Measurements from ENCODE around the gene DMTF1.
"Not testable (repeated sequence)": the region's sequence is repeated elsewhere in the genome, so short reads cannot be mapped to it uniquely, and the experiment has no call there.

DMTF1 gene

DNA sequence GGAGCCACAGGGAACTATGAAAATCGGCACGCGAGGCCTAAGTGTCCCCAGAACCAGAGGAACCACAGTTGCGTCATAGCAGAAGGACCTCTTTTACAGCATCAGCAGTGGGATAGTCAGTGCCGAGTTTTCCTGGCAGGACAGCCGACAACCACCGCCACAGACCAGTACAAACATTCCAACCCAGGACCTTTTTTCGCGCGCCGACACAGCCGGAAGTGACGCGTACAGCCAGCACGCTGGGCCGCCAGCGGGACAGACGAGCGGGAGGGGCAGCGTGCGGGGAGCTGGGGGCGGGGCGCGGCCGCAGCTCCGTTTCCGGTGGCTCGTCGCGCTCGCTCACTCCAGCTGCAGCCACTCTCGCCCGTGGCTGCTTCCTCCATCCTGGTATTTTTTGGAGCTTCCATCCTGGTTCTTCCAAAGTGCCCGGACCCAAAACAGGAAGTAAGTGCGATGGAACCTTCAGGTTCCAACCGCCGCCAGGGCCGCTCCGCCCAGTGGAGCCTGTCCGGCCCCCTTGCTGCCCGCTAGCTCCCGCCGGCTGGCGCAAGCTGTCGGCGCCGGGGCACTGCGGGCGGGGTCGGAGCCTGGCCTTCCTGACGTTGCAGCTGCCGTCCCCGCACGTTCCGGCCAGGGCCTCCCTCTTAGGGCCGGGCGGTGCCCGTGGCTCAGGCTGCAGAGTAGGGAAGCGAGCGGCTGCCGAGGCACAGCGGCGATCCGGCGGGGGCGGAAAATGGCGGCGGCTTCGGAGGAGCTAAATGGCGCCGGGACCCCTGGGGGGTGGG, at the start of gene DMTF1:
TSS of gene DMTF1 (plus strand) at position 342 of the 785 bp plus-strand sequence. CDS start 12,489 bp downstream, outside the sequence.
- DNase-seq (ENCODE audit: low read depth in 3 of 3, low spot score in 1 of 3), result peak; percentile 63 to 75 (median 64)

DNA sequence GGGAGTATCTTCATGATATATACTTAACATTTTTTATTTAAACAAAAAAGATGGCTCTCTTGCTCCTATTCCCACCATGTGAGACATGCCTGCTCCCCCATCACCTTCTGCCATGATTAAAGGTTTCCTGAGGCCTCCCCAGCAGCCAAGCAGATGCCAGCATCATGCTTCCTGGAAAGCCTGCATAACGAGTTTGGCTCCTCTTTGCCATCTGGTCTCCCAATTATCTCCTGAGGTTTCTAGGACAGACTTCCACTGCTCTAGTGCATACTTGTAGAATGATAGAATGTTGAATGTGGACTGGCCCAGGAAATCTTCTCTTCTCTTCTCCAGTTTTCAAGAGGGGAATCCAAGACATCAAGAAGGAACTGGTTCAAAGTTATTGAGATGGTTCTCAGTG, 46.9 kb upstream of the DMTF1 start:
- DNase-seq (ENCODE audit: low read depth in 3 of 3, low spot score in 1 of 3), result no peak

DNA sequence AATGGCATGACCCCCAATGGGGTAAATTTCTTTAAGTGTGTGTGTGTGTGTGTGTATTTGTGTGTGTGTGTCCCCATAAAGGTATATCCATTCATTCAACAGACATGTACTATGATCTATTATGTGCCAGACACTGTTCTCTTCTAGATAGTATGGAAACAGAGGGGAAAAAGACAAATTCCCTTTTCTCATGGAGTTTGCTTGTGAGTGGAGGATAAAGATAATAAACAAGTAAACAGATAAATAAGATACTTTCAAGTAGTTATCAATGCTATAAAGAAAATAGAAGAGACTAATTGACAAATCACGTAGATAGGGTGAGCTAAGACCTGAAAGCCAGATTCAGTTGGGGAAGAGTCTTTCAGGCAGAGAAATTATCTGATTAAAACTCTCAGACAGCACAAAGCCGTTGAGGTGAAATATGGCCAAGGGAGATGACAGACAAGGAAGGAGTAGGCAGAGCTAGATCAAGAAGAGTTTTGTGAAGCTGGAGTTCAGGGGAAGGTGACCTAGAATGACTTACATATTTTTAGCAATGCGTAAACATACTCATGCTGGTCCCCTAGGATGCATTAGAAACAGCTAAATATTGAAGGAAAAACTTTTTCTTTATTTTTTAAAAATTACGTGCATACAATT, 45.2 kb upstream of the DMTF1 start:
- DNase-seq (ENCODE audit: low read depth in 3 of 3, low spot score in 1 of 3), result no peak

GRCh38 chr7:87107949-87108776, 44.1 kb upstream of the DMTF1 start:
- DNase-seq (ENCODE audit: low read depth in 3 of 3, low spot score in 1 of 3), result no peak

DNA sequence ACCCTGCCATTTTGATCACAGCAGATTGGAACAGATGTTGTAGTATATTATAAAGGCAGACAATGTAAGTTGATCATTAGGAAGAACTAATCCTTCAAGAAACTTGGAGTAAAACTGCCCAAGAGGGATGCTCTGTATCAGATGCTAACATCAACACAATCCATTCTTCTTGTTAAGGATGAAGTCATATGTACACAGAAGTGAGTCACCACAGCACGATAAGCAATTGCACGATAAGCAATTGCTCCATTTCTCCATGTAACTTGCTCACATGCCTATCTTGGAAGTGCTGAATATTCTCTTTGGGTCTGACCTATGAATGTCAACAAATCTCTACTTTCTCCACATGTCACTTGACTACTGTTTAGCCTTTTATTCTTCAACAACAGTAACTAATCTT, 41.5 kb upstream of the DMTF1 start:
- no peak for DNase-seq (ENCODE audit: low read depth in 3 of 3, low spot score in 1 of 3)

DNA sequence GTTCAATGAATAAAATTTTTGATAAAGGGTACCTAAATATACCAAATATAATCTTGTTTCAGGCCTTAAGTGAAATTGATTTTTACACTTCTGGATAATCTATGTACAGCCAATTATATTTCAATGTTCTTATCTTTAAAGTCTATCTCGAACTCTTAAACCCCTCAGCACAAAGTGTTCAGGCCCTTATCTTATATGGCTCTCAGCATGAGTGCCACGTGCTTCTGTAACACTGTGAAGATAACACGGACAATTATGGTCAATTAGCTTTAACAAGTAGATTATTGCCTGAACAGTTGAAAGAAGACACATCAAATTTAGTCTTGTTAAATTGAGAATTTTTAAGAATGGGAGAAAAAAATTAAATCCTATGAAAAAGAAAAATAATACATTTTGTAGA, 40.4 kb upstream of the DMTF1 start:
- DNase-seq (ENCODE audit: low read depth in 3 of 3, low spot score in 1 of 3), result no peak

DNA sequence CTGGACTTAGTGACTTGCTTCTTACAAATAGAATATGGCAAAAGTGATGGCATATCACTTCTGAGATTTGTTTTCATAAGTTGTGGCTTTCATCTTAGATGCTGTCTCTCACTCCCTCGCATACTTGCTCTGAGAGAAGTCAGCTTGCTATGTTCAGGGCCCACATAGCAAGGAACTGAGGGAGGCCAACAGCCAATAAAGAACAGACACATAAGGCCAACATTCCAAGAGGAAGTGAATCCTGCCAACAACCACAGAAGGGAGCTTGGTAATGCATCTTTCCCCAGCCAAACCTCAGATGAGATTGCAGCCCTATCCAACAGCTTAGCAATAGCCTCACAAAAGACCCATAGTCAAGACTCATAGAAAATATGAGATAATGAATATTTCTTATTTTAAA, 39.2 kb upstream of the DMTF1 start:
- no peak for DNase-seq (ENCODE audit: low read depth in 3 of 3, low spot score in 1 of 3)

GRCh38 chr7:87113904-87114303, 38.3 kb upstream of the DMTF1 start:
- not testable (repeated sequence) for DNase-seq (ENCODE audit: low read depth in 3 of 3, low spot score in 1 of 3)

GRCh38 chr7:87115772-87116171, 36.5 kb upstream of the DMTF1 start:
- not testable (repeated sequence) for DNase-seq (ENCODE audit: low read depth in 3 of 3, low spot score in 1 of 3)

- DNase-seq (ENCODE audit: low read depth in 3 of 3, low spot score in 1 of 3), result no peak
Measured at GRCh38 chr7:87116315-87116714, 35.9 kb upstream of the DMTF1 start.

DNA sequence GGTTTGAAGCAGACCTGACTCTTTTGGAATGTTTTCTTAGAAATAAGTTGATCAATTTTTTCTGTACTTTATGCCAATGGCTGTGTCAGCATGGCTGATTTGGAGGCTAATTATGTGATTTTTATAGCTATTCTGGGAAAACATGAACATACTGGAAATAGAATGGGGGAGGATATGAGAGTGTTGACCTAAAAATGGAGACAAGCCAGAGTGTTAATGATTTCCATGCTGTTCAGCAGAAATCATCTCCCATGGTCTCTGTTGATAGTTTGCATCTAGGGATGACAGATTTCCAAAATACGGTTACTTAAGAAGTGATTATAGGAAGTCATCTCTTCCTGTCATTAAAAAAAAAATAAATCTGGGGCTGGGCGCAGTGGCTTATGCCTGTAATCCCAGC, 32.7 kb upstream of the DMTF1 start:
- no peak for DNase-seq (ENCODE audit: low read depth in 3 of 3, low spot score in 1 of 3)

DNA sequence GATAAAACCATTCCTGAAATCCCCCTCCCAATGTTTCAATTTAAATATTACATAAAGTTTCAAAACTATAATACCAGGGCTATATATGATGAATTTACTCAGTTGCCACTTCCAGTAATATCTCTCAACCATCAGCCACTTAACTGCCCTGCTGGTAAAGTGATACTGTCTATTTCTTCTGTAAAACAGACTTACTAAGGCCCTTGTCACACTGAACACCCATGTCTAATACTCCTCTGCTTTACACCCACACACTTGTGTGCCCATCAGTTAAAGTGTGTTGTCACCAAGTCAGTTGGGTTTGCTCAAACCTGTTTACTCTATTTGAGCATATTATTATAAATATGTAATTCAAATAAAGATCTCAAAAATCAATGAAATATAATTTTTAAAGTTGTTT, 29.1 kb upstream of the DMTF1 start:
- DNase-seq (ENCODE audit: low read depth in 3 of 3, low spot score in 1 of 3), result no peak

- DNase-seq (ENCODE audit: low read depth in 3 of 3, low spot score in 1 of 3), result no peak
Measured at GRCh38 chr7:87127019-87127418, 25.2 kb upstream of the DMTF1 start.

DNA sequence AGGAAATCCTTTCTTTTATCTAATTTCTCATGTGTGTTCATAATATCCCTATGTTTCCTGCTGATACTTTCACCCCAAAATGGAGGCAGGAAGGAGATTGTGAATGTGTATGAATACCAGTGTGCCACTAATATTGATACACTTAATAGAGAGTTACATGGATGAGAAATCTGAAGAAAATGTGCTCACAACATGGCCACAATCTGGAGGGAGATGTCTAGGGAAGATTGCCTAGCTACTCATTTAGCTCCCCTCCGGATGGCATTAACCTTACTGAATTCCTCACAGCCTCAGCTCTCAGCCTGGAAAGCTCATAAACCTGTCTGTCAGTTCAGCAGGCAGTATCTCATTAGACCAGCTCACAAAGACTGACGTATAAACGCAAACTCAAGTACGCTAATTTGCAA, 23.4 kb upstream of the DMTF1 start:
- DNase-seq (ENCODE audit: low read depth in 3 of 3, low spot score in 1 of 3), result no peak

DNA sequence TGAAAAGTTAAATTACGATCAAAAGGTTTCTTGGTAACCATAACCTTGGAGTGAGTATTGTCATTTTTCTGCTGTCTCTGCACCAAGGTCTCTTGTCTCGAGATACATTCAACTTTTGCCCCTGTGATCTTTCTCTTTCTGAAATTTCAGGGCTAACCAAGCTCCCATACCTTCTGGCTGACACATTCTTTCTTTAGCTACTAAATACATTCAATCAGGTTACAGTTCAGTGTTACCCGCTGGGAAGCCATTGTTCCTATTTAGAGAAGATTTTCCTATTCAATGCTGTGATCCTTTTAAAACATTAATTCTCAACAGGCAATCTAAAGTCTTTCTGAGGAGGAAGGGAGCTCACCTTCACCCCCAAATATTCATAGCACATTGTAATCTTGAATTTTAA, 22.9 kb upstream of the DMTF1 start:
- no peak for DNase-seq (ENCODE audit: low read depth in 3 of 3, low spot score in 1 of 3)

- DNase-seq (ENCODE audit: low read depth in 3 of 3, low spot score in 1 of 3), result no peak
Measured at GRCh38 chr7:87129848-87130247, 22.4 kb upstream of the DMTF1 start.

DNA sequence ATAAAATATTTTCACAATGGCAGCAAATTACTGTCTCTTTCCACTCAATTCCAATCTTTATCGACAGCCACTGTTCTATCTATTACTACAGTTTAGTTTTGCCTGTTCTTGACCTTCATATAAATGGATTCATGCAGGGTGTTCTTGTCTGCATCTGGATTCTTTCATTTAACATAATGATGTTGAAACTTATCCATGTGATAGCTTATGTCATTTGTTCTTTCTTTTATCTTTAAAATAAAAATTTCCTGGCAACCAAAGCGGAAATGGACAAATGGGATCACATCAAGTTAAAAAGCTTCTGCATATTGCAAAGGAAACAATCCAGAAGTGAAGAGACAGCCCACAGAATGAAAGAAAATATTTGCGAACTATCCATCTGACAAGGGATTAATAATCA, 20.5 kb upstream of the DMTF1 start:
- DNase-seq (ENCODE audit: low read depth in 3 of 3, low spot score in 1 of 3), result no peak

GRCh38 chr7:87137271-87137670, 15.0 kb upstream of the DMTF1 start:
- no peak for DNase-seq (ENCODE audit: low read depth in 3 of 3, low spot score in 1 of 3)

- no peak for DNase-seq (ENCODE audit: low read depth in 3 of 3, low spot score in 1 of 3)
Measured at GRCh38 chr7:87139514-87139913, 12.7 kb upstream of the DMTF1 start.

DNA sequence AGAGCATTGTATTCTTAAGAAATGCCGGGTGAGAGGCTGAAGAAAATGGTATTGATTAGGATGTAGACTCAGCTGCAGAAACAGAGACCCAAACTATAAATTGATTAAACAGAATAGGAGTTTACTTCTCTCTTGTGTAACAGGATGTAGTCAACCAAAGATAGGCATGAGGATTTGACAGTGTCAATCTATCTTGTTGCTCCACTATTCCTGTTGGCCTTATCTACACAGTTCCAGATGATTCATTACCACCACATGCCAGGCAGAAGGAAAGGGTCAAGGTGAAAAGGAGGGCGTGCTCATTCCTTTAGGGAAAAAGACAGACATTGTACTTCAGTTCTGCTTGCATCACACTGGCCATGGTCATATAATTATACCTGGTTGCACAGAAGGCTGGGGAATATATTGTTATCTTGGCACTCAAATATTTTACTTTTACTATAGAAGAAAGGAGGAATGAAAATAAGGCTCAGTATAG, 11.9 kb upstream of the DMTF1 start:
- DNase-seq (ENCODE audit: low read depth in 3 of 3, low spot score in 1 of 3), result no peak

DNA sequence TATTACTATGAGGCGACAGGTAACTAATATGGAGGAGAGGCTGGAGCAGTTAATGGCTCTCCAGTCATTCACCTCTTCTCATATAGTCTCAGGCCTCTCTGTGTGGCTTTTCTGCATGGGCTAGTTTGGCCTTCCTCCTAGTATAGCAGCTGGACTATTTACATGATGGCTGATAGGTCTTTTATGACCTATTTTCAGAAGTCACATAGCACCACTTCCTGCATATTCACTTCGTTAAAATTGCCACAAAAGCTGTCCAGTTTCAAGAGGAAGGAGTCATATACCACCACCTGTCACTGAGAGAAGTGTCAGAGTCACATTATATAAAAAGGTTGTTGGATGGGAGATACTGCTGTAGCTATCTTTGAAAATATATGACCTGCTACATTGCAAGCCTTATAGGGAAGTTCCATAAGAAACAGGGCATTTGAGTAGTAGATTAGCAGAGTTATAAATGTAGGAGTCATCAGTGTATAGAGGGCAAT, 8.0 kb upstream of the DMTF1 start:
- DNase-seq (ENCODE audit: low read depth in 3 of 3, low spot score in 1 of 3), result no peak

All from stimulated activated CD4-positive, alpha-beta T cell treated with anti-CD3 and anti-CD28 coated beads, TNF-alpha, amount 100 ng/mL, for 1 hour (primary cell).